Measurements from ENCODE around the gene TCF7.

Gene TCF7

DNA sequence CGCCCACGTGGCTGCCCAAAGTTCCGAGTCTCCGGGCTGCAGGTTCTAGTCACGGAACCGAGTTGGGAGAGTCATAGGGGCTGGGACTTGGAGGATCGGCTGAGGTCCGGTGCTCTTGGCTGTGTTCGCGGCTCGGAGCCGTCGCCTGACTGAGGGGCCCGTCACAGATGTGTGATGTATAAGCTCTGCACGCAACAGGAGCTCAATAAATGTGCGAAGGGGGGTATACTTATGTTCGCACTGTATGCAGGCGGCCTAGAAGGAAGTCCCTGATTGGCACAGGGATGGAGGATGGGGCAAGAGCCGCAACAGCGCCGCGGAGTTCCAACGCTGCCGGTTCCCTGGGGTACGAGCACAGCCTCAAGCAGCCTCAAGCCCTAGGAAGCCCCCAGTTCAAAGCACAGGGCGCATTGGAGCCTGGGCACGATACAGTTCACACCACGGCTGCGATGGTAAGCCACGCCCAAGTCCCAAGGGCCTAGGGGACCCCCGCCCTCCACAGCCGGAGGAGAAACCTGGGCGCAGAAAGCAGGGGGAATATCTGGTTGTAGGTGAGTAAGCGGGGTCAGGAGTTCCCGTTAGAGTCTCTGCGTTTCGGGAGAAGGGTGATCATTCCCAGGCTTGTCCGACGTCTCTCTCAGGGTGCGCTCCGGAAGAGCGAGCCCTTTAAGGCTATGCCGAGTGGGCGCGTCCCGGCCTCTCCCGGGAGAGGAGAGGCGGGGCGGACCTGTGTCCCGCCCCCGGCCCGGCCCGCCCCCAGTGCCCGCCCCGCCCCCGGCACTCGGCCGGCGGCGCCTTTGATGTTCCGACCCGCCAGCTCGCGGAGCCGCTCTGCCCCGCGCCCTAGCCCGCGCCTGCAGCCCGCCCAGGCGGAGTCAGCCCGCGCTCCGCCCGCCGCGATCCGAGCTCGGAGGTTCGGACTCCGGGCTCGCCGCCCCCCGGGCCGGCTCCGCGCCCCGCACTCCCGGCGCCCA is at the start of gene TCF7:
TSS of gene TCF7 (plus strand) at position 780 of the 974 bp plus-strand sequence. CDS start 226 bp downstream, outside the sequence.
- peak; percentile 71 for DNase-seq (ENCODE audit: low spot score)

DNA sequence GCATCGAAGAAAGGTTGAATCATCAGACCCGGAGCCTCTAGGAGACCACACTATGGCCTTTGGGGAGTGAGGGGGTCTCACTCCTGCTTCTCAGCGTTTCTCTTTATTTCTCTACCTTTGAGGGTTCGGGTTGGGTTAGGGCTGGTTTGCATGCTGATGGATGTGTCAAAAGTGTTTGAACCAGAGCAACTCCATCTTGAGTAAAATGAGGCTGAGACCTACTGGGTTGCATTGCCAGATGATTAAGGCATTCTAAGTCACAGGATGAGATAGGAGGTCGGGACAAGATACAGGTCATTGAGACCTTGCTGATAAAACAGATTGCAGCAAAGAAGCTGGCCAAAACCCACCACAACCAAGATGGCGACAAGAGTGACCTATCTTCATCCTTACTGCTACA is 44.9 kb upstream of the TCF7 start:
- no peak for DNase-seq (ENCODE audit: low spot score)

DNA sequence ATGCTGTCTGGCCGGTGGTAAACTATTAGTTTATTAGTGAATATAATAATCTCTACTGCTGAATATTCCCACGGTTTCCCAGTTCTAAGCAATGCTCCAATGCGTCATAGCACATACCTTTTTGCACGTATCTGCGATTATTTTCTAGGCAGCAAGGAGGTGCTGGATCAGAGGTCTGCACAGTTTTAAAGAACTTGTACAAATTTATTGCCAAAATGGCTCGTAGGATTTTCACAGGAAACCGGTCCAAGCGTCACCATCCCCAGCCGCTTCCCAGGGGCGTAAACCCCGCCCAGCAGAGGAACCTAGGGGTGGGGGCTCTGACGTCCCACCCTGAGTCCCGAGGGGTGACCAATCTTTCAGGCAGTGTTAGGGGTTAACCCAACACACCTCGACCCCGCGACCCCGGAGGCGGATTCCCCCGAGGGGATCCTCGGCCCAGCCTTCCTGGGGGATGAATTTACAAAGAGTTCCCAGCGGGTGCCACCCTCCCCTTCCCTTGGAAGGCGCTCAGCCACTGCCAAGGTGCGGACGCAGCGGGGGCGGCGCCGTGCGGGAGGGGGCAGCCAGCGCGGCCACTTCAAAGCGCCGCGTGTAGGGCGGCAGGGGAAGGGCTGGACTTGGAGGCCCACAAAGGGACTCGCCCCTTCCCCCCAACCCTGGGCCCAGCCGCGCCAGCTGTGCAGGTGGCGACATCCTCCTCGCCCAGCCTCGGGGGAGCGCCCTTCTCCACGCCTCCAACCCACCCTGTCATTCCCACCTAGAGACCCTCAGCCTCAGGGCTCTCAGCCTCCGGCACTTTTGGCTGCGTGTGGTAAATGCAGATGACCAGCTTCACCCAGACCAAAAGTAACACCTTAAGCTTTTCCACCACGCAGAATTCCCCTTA is 43.5 kb upstream of the TCF7 start:
- no peak for DNase-seq (ENCODE audit: low spot score)

DNA sequence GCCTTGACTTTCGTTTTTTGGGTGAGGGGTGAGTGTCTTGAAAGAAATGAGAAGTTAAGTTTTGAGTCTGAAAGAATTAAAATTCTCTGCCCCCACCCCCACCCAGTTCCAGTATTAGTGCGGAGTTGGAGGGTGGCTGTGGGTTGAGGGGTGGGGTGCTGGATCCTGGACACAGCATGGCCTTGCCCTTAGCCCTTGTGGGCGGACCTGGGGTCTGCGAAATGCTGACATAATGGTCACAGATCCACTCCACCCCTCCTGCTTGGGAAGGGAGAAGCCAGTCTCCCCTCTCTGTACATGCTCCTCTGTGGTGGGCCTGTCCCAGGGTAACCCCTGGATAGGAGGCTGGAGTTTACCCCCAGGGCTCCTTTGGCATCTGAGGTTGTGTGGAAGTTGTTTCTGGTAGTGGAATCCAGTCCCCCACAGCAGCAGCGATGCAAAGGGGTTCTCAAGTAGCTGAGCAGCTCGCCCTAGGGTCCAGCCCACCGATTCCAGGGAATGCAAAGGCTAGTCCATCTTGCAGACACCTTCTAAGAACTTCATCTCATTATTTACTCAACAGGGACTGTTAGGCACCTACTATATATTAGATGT is 42.8 kb upstream of the TCF7 start:
- DNase-seq (ENCODE audit: low spot score): no peak

DNA sequence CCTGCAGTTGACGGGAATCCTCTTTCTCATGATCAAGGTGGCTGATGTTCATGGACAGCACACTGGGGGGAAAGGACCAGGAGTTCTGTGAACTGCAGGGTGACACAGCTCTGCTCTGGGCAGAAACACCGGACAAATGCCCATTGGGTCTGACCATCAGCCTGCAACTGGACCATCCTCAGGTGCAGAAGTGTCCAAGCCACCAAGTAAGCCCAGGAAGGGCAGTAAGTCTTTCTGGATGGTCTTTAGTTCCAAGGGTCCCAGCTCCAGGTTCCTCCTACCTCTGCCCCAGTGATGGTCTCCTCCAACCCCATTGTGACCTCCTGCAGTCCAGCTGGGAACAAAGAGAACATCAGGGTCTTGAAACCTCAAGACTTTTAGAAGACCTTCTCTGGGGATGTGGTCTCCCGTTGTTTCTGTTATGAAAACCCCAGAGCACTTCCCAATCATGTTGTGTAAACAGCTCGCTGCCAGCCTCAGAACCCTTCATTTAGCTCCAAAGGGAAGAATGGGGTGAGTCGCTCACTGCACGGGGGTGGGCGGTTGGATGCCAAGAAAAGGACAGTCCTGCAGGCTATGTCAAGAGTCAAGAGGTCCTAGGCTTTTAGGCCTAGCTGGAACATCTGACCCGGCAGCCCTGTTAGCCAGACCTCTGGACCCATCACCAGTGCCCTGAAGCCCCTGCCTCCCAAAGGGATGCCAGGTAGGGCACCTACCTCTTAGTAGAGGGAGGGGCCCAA is 41.8 kb upstream of the TCF7 start:
- DNase-seq (ENCODE audit: low spot score): no peak

DNA sequence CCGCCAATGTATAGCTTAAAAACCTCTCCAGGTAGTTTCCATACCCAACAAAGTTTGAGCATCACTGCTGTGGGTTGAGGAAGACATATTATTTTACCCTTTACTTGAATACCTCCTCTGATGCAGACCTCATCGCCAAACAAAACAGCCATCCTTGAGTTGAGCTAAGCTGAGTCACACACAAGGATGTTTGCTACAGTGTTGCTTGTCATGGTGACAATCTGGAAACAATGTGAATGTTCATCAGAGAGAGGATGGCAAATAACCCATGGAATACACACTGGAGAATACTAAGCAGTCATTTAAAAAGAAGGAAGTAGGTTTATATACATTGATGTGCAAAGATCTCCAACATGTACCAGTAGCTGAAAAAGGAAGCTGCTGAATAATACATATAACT is 41.1 kb upstream of the TCF7 start:
- no peak for DNase-seq (ENCODE audit: low spot score)

DNA sequence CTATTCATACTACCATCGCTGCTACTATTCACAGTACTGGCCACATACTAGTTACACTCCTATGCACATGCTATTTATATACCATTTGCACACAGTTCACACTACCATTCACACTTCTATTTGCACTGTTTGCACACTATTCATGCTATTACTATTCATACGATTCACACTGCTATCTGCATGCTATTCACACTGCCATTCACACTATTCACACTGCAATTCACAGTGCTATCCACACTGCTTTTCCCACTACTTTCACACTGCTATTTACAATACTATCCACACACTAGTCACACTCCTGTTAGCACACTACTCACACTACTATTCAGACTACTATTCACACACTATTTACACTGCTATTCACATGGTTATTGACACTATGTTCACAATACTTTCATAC is 39.4 kb upstream of the TCF7 start:
- no peak for DNase-seq (ENCODE audit: low spot score)

DNA sequence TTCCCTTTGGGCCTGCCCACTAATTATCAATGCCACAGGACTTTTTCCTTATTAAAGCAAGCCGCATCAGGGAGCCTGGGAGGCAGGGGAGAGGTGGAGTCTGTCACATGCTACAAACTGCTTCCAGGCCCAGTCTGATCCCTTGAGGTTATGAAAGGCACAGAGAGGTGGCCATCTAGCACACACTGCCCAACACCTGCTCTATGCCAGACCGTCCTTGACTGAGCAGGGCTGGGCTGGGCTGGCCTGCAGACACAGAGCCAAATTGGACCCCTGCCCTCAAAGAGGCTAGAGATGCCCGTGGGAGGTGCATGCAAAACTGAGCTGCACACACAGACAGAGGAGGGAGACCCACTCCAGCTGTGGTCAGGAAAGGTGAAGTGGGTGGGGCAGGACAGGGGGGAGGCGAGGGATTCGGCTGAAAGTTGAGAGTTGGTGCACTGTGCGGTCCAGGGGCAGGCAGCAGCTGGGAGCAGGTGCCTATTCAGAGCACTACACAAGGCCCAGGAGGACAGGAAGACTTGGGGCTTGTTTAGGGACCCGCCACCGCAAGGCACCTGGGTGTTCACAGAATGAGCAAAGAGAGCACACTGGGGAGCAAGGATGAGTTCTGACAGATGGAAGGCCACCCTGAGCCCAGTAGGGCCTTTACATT is 36.4 kb upstream of the TCF7 start:
- DNase-seq (ENCODE audit: low spot score): no peak

DNA sequence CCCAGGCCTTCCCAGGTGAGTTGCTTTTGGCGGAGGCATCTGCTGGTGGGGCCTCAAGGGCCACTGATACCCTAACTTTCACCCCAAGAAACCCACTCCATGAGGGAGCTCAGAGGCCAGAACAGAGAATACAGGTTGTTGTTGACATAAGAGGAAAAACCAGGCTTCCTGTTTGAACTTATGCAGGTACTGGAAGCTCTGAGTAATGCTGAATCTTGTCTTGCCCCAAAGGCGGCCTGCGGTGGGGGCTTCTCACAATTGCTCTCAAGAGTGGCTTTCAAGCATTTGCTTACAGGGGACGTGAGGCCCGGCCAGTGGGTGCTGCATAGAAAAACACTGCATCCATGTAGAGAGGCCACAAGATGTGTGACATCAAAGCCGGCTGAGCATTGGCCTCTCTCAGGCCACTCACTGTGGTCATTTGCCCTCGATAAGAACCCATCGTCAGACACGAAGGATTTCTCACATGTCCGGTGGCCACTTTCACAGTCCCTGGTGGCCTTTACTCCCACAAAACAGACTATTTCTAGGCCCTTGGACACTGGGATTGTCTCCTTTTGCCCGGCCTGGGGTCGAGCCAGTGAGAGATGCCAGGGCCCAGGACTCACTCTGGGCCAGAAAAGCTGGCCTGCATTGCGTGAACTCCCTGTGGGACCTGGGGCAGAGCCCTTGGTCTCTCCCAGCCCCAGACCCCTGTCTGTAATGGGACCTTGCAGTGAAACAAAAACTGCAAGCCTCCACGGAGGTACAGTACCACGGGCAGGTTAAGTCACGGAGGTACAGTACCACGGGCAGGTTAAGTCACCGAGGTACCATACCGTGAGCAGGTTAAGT is 34.5 kb upstream of the TCF7 start:
- DNase-seq (ENCODE audit: low spot score): no peak

DNA sequence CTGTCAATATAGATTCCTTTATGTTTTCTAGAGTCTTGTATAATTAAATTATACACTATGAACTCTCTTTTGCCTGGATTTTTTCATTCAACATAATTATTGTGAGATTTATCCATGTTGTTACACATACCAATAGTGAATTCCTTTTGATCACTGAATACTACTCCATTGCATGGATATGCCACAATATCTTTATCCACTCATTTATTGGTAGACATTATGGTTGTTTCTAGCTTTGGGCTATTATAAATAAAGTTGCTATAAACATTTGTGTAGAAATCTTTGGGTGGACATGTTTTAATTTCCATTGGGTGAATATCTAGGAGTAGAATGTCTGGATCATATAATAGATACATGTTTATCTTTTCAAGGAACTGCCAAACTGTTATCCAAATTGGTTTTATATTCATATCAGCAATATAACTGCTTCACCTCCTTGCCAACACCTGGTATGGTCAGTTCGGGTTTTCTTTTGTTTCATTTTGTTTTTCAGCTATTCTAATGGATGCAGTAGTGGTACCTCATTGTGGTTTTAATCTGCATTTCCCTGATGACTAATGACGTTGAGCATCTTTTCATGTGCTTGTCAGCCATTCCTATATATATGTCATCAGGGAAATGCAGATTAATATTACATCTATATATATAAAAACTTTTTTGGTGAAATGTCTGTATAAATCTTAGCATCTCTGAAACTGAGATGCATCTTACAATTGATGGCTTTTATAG is 32.1 kb upstream of the TCF7 start:
- DNase-seq (ENCODE audit: low spot score): no peak

DNA sequence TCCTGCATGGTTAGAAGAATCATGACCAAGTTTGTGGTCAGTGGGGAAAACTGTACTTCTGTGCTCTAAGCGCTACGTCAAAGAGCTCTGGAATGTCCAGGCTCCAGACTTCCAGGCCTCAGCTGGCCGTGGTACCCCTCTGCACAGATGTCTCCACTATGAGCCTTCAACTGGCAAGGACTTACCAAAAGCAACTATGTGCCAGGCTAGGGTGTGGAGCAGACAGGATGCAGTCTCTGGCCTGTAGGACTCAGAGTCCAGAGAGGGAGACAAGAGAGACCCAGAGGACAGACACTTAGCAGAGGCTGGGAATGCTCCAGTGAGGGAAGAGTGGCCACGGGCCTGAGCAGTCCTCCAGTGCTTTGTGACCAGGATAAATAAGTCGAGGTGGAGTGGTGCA is 31.0 kb upstream of the TCF7 start:
- no peak for DNase-seq (ENCODE audit: low spot score)

DNA sequence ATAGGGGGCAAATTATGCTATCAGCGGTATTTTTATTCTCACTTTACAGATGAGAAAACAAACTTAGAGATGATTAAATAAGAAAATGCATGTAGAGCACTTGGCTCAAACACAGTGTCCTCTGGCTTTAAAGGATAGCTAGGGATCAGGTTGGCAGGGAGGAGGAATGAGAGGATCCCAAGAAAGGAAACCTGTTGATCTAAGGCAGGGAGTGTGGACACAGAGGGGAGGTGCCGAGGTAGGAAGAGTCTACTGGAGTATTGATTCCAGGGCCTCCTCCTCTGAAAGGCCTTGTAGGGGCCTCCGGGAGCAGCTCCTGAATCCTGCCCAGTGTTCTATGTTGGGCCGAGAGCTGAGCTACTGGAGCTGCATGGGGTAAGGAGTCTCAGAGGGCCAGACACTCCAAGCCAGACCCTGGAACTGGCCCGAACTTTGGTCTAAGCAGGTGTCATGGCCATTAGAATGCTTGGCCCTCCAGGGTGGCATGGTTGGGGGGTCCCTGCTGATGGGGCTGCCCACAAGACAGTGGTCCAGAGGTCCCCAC is 30.4 kb upstream of the TCF7 start:
- DNase-seq (ENCODE audit: low spot score): no peak

DNA sequence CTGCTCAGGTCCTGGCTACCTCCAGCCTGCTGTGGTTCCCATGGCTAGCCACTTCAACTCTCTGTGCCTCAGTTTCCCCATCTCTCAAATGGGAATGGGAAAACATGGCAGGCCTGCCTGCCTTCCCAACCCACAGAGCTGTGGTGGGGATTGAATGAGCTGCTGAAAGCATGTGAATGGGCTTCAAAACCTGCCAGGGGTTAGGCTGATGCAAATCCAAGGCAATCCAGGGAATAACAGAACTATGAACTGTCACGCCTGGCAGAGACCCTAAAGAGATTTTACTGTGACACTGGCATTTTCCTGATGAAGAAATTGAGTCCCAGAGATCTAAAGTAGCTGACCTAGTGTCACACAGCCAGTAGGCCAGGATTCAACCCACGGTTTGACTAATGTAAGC is 29.9 kb upstream of the TCF7 start:
- DNase-seq (ENCODE audit: low spot score): no peak

DNA sequence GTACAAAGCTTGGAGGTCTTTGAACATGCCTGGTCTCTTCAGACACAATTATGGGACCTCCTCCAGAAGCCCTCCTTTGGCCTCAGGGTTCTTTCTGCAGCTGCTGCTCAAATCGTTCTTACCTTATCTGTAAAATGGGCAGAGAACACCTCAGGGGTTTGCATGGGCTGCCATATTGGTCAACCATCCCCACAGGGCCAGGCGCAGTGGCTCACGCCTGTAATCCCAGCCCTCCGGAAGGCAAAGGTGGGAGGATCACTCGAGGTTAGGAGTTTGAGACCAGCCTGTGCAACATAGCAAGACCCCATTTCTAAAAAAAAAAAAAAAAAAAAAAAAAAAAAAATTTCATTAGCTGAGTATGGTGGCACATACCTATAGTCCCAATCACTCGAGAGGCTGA is 29.1 kb upstream of the TCF7 start:
- DNase-seq (ENCODE audit: low spot score): no peak

DNA sequence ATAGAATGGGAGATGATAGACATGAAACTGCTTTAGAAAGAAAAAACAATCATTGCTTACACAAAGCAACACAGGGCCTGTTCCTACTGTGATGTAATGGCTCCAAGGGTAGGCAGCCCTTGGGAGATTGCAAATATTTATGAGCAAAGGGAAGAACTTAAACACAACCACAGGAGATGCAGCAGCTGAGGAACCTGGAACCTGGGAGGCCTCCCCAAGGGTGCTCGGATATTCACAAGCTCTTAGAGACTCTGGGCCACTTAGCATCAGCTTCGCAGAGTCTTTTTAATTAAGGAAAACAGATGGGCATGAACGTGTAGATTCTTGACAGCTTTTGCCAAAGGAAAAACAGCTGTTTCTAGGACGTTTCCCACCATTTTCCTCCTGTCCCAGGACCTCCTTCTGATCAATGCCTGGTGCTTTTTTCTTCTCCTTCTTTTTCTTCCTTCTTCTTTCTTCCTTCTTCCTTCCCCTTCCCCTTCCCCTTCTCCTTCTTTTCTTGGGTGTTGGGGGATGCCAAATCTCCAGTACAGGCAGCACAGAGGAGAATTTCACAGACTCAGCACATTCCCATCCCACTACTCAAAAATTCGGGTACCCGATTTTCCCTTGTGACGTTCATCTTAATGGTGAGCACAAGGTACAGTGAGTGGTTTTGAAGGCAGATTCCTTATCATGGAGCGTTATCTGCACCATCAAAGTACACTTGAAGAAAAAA is 28.1 kb upstream of the TCF7 start:
- no peak for DNase-seq (ENCODE audit: low spot score)

DNA sequence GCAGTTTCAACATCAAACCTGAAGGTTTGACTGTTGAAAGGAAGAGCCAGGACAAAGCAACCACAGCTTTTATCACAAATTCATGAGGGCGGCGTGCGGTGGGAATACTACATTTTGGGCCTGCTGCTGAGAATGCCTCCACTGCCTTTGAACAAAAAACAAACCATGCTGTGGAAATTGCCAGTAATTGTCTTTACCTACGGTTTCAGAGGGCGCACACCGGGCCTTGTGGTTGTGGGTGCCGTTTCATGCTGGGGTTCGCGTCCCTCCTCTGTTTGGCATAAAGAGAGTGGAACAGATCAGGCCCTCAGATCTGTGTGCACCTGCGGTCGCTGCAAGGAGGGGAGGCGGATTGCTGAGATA is 27.6 kb upstream of the TCF7 start:
- DNase-seq (ENCODE audit: low spot score): no peak

DNA sequence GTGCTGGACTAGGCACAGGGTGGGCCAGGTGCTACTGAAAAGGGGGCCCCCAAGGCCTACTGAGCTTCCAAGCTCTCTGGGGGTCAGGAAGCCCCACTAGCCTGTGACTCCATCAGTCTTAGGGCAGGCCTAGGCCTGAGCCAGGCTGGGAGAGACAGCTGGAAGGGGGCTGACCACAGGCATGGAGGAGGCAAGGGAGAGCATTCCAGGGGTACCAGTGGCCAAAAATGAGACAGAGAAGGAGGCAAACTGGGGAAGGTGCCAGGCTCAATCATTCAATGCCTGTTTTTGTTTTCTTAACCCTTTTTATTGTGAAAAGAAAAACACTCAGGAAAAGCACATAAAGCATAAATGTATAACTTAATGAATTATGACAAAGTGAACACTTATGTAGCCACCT is 26.2 kb upstream of the TCF7 start:
- DNase-seq (ENCODE audit: low spot score): no peak

DNA sequence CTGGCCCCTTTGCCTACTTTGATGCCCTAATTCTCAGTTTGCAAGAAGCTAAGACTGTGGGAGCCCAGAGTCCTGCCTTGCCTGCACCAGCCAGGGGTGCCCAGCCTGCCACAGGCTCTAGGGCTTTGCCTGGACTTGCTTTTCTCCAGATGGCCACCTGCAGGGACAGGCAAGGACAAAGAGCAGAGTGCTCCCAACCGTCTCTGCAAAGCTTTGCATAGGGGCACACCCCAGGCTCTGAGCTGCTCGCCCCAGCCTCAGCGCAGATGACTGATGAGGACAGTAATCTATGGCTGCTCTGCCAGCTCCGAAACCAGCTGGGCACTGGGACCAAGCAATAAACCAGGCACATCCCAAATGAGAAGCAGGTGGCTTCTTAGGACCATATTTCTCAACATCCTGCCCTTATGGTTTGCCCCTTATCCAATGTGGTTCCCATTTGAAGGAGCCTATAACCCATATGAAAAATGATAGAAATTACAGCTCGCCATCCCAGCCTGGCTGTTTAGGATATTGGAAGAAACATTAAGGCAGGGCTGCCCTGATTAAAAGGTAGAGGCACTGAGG is 25.4 kb upstream of the TCF7 start:
- no peak for DNase-seq (ENCODE audit: low spot score)
